NCI-H1436 treated with DMSO at 0.1 percent for 48 hours (cell line): ENCODE results near the gene FXYD6.
"Not testable (repeated sequence)": the region's sequence is repeated elsewhere in the genome, so short reads cannot be mapped to it uniquely, and the experiment has no call there.

ENCODE experiments used
- DNase-seq: peaks from one replicate; lab custom pipeline; 2025; lab: John Stamatoyannopoulos, UW

FXYD6 gene, protein sequence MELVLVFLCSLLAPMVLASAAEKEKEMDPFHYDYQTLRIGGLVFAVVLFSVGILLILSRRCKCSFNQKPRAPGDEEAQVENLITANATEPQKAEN

DNA sequence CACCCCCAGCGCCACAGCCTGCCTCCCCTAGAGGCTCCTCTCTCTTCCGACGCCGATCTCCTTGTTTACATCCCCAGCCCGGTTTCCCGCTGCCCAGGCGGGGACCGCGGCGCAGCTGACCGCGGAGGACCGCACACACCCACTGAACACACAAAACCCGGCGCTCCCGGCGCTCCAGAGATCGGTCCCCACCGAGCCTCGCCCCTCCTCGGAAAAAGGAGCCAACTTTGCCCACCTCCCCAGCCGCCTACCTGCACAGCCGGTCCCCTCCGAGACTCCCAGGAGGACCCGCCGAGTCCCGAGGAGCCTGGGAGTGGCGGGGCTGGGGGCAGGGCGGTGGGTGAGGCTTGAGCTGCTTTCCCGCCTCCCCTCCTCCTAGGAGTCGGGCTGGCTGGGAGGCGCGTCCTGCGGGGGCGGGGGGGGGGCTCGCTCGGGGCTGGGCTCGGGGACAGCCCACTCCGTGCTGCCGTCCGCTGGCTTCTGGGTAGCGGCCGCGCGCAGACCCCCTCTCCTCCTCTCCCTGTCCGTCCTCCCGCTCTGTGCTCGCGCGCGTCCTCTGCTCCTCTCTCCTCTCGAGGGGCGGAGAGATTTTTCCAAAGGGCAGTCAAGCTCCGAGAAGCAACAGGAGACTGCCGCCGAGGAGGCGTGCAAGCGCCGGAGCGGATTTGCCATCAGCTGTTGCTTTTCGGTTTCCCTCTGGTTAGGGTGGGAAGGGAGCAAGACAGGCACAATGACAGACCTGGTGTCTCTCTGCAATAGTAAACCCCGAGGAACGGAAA is at the start of gene FXYD6:
TSS of gene FXYD6 (minus strand) at position 318 of the 779 bp plus-strand sequence. CDS start 33,882 bp downstream, outside the sequence.
- peak; percentile 32 for DNase-seq

GRCh38 chr11:117926166-117926565 is 49.7 kb upstream of the FXYD6 start:
- not testable (repeated sequence) for DNase-seq

DNA sequence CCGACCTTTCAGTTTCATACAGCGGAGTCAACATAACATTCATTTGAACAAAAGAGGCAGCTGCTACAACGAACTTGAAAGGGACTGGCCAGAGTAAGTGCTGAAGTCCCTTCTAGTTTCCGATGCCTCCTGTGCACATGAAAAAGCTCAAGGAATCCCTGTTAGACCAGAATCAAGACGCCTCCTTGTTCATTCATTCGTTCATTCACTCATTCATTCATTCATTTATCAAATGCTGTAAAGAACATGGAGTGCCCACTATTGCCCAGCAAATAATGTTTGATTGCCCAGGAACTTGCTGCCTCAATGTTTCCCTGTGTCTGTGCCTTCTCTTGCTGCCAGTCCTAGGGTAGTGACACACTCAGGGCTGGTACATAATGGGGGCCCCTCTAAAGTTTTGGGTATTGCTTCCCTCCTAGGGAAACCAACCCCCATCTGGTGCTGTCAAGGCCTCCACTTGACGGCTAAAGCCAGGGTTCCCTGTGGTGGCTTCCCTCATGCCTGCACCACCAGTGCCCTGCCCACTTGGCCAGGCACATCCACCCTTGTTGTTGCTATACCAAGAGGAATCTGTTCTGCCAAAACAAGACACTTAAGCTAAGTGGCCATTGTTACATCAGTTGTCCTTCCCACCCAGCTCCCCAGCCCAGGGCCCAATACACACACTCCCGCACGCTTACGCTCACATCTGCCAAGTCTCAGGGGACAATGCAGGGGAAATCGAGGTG is 48.9 kb upstream of the FXYD6 start:
- no peak for DNase-seq

GRCh38 chr11:117924631-117925170 is 48.2 kb upstream of the FXYD6 start:
- DNase-seq: no peak

DNA sequence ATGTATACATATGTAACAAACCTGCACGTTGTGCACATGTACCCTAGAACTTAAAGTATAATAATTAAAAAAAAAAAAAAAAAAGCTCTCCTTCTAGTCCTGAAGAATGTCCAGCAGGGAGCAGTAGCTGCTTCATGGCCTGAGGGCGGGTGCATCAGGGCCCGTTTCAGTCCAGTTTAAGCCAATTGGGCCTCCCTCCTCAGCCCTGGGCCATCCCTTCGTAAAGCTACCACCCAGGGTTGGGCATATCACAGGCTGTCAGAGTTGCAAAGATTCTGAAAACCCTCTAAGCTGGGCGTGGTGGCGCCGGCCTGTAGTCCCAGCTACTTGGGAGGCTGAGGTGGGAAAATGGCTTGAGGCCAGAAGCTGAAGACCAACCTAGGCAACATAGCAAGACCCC is 47.3 kb upstream of the FXYD6 start:
- DNase-seq: no peak

DNA sequence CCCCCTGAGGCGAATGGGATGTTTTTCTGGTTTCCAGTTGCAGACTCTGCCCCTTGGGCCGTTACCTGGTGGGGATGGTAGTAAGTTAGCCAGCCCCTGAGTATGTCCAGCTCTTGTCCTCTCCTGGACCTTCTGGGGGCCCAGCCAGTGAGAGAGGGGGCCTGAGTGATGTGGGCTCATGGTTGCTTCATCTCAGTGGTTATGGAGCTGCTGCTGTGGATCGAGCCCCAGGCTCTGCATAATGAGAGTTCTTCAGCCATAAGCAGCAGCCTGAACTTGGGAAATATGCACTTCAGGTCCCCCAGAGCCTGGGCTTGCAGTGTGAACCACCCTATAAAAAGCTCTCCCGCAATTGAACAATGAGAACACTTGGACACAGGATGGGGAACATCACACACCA is 46.8 kb upstream of the FXYD6 start:
- DNase-seq: no peak

DNA sequence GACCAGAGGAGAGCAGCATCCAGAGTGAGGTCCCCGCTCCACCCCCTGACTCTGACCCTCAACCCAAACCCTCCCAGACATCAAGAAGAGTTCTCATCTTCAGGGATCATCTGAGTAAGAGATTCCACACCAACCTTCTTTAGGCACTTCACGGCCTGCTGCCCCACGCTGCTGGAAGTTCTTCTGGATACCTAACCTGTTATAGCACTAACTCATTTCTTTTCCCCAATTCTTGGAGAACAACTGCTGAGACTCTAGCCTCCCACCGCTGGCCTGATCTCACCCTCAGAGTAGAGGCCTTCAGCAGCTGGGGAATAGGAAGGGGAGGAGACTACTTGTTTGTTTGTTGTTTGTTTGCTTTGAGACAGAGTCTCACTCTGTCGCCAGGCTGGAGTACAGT is 45.4 kb upstream of the FXYD6 start:
- no peak for DNase-seq

DNA sequence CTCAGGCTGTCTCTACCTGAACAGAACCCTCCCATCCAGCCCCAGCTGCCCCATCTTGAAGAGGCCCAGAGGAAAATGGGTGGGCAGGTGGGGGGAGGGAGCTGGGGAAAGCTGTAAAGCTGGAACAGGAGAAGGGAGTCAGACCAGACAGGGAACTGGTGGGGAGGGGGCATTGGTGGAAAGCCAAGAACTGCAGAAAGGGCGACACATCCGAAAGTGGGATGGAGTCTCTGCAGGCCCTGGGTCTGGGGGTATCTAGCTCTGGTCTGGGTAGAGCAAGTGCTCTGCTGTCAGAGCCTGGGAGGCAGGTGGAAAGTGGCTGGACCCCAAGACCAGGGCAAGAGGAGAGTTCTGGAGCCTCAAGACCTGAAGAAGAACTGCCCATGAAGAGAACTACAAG is 45.0 kb upstream of the FXYD6 start:
- no peak for DNase-seq

DNA sequence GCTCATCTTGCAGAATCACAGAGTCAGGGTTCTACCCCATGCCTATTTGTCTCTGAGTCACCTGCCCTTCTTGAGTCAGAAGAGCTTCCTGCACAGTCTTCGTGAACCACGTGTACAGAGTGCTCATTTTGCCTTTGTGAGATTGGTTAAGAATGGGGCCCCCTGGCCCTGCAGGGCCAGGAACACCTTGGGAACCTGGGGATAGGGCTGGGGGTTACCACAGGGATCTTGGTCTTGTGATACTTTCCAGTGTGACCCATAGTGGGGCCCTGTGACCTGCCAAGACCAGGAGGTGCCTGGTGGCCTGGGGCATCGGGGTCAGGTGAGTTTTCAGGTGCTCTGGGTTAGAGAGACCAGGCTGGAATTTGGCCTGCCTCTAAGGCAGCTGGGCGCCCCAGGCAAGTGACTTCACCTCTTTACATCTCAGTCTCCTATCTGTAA is 43.3 kb upstream of the FXYD6 start:
- no peak for DNase-seq

- no peak for DNase-seq
Observed at GRCh38 chr11:117919341-117919740, 42.9 kb upstream of the FXYD6 start.

DNA sequence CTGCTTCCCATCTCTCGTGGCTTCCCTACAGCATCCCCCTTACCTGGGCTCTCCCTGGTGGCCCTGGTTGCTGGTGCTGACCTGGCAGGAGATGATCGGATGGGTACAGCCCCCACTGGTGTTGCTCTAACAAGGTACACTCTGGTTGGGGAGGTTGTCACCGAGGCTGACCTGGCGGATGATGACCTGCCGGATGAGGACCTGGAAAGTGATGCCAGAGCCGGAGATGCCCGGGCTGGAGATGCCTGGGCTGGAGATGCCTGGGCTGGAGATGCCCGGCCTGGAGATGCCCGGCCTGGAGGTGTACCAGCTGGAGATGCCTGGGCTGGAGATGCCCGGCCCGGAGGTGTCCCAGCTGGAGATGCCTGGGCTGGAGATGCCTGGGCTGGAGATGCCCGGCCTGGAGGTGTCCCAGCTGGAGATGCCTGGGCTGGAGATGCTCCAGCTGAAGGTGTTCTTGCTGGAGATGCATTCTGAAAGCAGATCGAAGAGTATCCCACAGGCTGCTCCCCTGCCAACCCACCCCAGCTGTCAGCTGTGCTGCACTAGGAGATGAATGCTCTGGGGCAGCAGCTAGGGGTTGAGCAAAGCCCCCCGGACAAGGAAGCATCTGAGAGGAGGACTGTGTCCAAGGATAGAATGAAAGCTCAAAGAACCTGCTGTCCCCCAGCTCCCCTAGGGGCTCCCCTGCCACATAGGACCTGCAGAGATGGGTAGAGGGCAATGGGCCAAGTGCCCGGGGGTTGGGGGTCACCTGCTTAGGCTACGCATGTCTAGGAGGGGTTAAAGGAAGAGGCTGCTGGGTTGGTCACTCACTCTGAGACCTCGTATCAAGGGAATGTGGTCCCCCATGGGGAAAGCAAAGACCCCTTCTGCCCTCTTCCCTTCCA is 42.2 kb upstream of the FXYD6 start:
- DNase-seq: no peak

DNA sequence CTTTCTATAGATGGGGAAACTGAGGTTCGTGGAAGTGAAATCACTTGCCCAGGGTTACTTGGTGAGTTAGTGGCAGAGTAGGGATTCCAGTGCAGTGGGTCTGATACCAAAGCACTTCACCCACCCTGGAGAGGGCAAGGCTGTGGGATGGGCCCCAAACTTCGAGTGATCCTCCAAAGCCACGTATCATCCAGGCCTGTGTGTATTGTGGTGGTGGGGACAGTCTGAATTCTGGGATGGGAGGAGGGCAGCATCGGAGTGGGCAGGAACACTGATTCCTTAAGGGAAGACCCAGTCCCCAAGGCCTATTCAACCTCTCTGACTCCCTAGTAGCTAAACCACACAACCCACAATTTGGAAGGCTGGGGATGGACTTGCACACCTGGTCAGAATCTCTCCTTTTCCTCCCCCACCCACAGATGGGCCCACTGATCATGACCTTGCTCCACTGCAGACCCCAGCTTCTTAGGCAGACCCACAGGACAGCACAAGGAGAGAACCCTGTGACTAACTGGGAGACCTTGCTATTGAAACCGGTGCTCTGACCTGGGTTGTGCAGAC is 41.2 kb upstream of the FXYD6 start:
- no peak for DNase-seq

GRCh38 chr11:117916956-117917355 is 40.5 kb upstream of the FXYD6 start:
- no peak for DNase-seq

- no peak for DNase-seq
Observed at GRCh38 chr11:117915672-117916235, 39.3 kb upstream of the FXYD6 start.

DNA sequence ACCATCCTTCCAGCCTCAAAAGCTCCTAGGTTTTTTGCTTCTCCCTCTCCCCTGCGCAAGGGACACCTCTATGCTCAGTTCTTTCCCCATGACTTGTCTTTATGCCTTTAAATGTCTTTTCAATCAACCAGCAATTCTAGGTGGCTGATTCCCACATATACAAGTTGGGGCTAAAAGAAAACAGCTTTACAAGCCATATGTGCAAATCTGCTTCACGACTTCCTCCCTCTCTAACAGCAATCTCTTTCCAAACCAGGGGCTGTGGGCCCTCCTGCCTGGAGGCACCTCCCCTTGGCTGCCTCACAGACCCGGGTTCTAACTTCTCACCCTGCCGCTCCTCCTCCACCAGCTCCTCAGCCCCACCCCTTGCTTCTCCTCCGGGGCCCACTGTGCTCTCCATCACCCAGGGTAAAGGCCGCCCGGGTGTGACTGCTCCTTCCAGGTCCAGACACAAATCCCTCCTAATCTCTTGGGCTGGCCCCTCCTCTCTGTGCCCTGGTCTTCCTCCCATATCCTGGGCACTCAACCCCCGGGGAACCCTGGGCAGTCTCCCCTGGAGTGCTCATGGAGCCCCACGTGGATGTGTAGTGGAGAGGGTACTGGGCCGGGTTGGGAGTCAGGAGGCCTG is 38.6 kb upstream of the FXYD6 start:
- no peak for DNase-seq

GRCh38 chr11:117914398-117914761 is 37.9 kb upstream of the FXYD6 start:
- DNase-seq: no peak

GRCh38 chr11:117913736-117914397 is 37.4 kb upstream of the FXYD6 start:
- DNase-seq: no peak

- no peak for DNase-seq
Observed at GRCh38 chr11:117912497-117912896, 36.0 kb upstream of the FXYD6 start.

- no peak for DNase-seq
Observed at GRCh38 chr11:117911694-117912093, 35.2 kb upstream of the FXYD6 start.

GRCh38 chr11:117910941-117911655 is 34.6 kb upstream of the FXYD6 start:
- no peak for DNase-seq
